ENCODE data around the gene ITPR2. TPM values are rescaled to one million over a fixed set of nuclear protein-coding genes. Genes with fewer than 3 reads are reported as not detected.

ITPR2 gene
- total RNA-seq, 1 donor from 2014 or later = 14.6 TPM

DNA sequence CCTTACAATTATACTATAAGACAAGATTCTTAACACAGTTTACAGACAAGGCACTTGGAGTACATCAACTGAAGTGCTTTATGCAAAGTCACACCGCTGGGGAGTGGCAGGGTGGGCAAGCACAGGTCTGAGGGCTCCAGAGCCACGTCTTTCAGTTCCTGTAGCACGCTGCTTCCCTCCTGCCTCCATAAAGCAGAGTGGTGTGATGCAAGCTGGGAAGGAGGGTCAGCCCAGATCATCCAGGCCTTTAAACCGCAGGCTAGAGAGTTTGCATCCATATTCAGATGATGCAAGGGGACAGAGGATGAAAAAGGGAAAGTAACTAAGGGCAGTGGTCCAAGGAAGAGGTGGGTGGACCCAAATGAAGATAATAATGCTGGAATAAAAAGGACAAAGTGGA is 132.6 kb downstream of the ITPR2 start:
- H3K27me3 ChIP-seq (ENCODE audit: control insufficient read depth in 3 of 3, insufficient read depth in 3 of 3, low read length in 3 of 3) = no peaks in the 10 kb centered on the region
- no peaks in the 10 kb centered on the region for H3K9me3 ChIP-seq (ENCODE audit: control insufficient read depth in 3 of 3, low read length in 3 of 3)
- no peak overlapping the region for H3K4me3 ChIP-seq (ENCODE audit: low read length in 3 of 3)
- H3K4me1 ChIP-seq (ENCODE audit: control insufficient read depth in 3 of 3, insufficient read depth in 3 of 3, low read length in 3 of 3) = peaks cover 0 to 8% (median 6%) of the 10 kb centered on the region in 3 donors
- no peak overlapping the region for H3K9ac ChIP-seq (ENCODE audit: low read depth in 1 of 3, low read length in 3 of 3)
- H3K27ac ChIP-seq (ENCODE audit: low read depth, low read length) = no peak overlapping the region
- H3K36me3 ChIP-seq (ENCODE audit: control insufficient read depth in 3 of 3, insufficient read depth in 3 of 3, low read length in 3 of 3) = peaks cover 0 to 3% (median 0%) of the 10 kb centered on the region in 3 donors

DNA sequence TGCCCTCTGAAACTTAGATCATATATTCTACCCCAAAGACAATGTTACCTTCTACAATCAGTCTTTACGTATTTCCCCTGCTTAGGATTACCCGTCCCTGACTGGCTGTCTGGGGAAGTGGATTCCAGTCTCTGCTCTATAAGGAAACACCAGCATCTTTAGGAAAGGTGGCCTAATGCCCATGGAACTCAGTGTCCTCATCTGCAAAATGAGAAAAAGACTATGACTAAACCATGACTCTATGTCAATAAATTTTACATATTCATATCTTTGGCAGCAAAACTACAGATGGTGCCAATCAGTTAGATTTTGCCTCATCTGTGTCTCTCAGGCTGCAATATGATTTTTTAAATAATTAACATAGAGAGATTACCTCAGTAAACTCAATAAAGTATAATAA is 133.8 kb downstream of the ITPR2 start:
- Histone ChIP-seq H3K27me3 (ENCODE audit: control insufficient read depth in 3 of 3, insufficient read depth in 3 of 3, low read length in 3 of 3) (no peaks in the 10 kb centered on the region), H3K27ac (ENCODE audit: low read depth, low read length) (no peak overlapping the region), H3K9me3 (ENCODE audit: control insufficient read depth in 3 of 3, low read length in 3 of 3) (no peaks in the 10 kb centered on the region), H3K36me3 (ENCODE audit: control insufficient read depth in 3 of 3, insufficient read depth in 3 of 3, low read length in 3 of 3) (peaks cover 0 to 3% (median 0%) of the 10 kb centered on the region in 3 donors), H3K9ac (ENCODE audit: low read depth in 1 of 3, low read length in 3 of 3) (no peak overlapping the region), H3K4me3 (ENCODE audit: low read length in 3 of 3) (no peak overlapping the region), H3K4me1 (ENCODE audit: control insufficient read depth in 3 of 3, insufficient read depth in 3 of 3, low read length in 3 of 3) (peaks cover 0 to 4% (median 3%) of the 10 kb centered on the region in 3 donors)

DNA sequence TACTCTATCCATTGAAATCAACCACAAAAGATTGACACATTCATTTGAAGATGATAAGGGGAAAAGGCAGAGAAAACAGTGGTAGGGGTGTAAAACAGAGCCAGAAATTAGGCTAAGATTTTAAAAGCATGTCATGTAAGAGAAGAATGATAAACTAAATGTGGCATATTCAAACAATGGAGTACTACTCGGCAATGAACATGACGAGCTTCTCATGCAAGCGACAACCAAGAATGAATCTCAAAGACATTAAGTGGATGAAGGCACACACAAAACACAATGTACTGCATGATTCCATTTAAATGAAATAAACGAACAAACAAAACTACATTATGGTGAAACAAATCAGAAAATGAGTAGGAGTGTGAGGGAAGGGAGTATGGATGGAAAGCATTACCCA is 134.8 kb downstream of the ITPR2 start:
- H3K4me3 ChIP-seq (ENCODE audit: low read length in 3 of 3) = no peak overlapping the region
- H3K36me3 ChIP-seq (ENCODE audit: control insufficient read depth in 3 of 3, insufficient read depth in 3 of 3, low read length in 3 of 3) = peaks cover 0 to 3% (median 0%) of the 10 kb centered on the region in 3 donors
- H3K27me3 ChIP-seq (ENCODE audit: control insufficient read depth in 3 of 3, insufficient read depth in 3 of 3, low read length in 3 of 3) = no peaks in the 10 kb centered on the region
- H3K27ac ChIP-seq (ENCODE audit: low read depth, low read length) = no peak overlapping the region
- H3K4me1 ChIP-seq (ENCODE audit: control insufficient read depth in 3 of 3, insufficient read depth in 3 of 3, low read length in 3 of 3) = no peaks in the 10 kb centered on the region
- H3K9ac ChIP-seq (ENCODE audit: low read depth in 1 of 3, low read length in 3 of 3) = no peak overlapping the region
- H3K9me3 ChIP-seq (ENCODE audit: control insufficient read depth in 3 of 3, low read length in 3 of 3) = no peaks in the 10 kb centered on the region

DNA sequence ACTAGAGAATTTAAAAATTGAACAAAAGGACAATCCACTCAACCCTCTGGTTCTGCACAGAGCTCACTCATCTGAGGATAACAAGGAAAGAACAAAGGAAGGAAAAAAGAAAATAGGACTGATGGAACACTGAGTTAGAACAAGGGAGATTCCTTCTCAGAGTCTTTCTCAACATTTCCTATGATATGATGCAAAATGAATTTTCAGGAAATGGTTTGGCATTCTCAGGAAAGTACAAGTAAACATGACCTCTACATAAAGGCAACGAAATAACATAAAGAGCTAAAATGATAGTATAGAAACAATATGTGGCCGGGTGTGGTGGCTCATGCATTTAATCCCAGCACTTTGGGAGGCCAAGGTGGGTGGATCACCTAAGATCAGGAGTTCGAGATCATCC is 135.8 kb downstream of the ITPR2 start:
- Histone ChIP-seq H3K9ac (ENCODE audit: low read depth in 1 of 3, low read length in 3 of 3) (no peak overlapping the region), H3K4me1 (ENCODE audit: control insufficient read depth in 3 of 3, insufficient read depth in 3 of 3, low read length in 3 of 3) (no peaks in the 10 kb centered on the region), H3K27ac (ENCODE audit: low read depth, low read length) (no peak overlapping the region), H3K9me3 (ENCODE audit: control insufficient read depth in 3 of 3, low read length in 3 of 3) (no peaks in the 10 kb centered on the region), H3K27me3 (ENCODE audit: control insufficient read depth in 3 of 3, insufficient read depth in 3 of 3, low read length in 3 of 3) (no peaks in the 10 kb centered on the region), H3K4me3 (ENCODE audit: low read length in 3 of 3) (no peak overlapping the region), H3K36me3 (ENCODE audit: control insufficient read depth in 3 of 3, insufficient read depth in 3 of 3, low read length in 3 of 3) (peaks cover 0 to 3% (median 0%) of the 10 kb centered on the region in 3 donors)

DNA sequence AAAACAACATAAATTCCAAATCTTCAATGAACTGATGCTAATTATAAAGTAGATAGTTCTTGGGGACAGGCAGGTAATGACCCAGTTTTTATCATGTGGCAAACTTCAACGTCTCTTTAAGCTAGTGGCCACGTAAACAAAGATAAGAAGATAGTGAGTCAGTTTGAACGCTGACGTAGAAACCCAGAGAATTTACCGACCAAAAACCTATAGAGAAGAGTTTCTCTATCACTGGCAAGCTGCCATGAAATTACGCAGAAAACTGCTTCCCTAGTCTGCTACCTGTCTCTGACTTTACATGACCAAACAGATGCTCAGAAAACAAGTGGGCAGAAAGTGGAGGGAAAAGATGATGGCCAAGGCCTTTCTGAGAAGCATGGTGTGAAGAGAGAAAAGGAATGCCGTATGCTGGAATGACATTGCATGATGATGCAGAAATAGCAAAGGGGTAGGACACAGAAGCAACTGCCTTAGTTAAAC is 136.3 kb downstream of the ITPR2 start:
- Histone ChIP-seq H3K9ac (ENCODE audit: low read depth in 1 of 3, low read length in 3 of 3) (no peak overlapping the region), H3K9me3 (ENCODE audit: control insufficient read depth in 3 of 3, low read length in 3 of 3) (no peaks in the 10 kb centered on the region), H3K27me3 (ENCODE audit: control insufficient read depth in 3 of 3, insufficient read depth in 3 of 3, low read length in 3 of 3) (no peaks in the 10 kb centered on the region), H3K36me3 (ENCODE audit: control insufficient read depth in 3 of 3, insufficient read depth in 3 of 3, low read length in 3 of 3) (peaks cover 0 to 3% (median 0%) of the 10 kb centered on the region in 3 donors), H3K27ac (ENCODE audit: low read depth, low read length) (no peak overlapping the region), H3K4me3 (ENCODE audit: low read length in 3 of 3) (no peak overlapping the region), H3K4me1 (ENCODE audit: control insufficient read depth in 3 of 3, insufficient read depth in 3 of 3, low read length in 3 of 3) (no peaks in the 10 kb centered on the region)

DNA sequence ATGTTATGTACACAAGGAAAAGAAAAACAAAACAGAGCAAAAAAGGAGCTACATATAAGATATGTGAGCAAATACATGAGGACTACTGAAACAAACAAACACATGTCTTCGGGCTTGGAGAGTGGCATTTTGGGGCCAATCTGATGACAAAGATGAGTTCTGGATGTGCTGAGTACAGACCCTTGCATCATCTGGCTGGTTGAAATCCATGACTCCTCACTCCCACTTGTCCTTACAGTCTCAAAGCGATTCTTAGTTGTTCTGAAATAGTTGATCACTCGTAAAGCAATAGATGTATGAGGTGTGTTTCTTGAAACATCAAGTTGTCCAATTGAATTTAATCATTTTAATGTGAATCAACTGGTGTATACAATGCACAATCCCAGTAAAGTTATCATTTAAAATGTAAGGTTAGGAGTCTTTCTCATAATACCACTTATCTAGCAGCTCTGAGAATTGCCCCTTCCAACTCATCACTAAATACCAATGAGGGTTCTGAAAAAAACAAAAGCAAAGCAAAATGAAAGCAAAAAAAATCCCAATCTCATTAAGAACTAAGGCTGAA is 136.9 kb downstream of the ITPR2 start:
- H3K27ac ChIP-seq (ENCODE audit: low read depth, low read length) = no peak overlapping the region

DNA sequence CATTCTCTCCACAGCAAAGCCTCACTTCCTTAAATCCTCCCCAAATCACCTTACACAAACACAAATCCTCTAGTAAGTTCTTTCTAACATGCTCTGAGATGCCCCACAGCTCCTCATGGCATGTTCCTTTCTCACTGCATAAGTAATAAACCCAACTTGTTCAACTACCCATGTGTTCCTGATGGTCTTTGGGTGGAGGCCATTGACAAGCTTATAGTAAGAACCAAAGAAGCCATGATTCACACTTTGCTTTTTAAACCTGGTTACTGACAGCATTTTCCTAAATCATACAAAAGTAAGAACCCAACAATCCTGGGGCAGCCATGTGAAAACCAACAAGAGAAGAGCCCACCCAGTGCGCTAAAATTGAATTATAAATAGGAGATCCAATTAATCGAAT is 138.6 kb downstream of the ITPR2 start:
- no peaks in the 10 kb centered on the region for H3K4me1 ChIP-seq (ENCODE audit: control insufficient read depth in 3 of 3, insufficient read depth in 3 of 3, low read length in 3 of 3)
- H3K9ac ChIP-seq (ENCODE audit: low read depth in 1 of 3, low read length in 3 of 3) = no peak overlapping the region
- no peak overlapping the region for H3K27ac ChIP-seq (ENCODE audit: low read depth, low read length)
- H3K27me3 ChIP-seq (ENCODE audit: control insufficient read depth in 3 of 3, insufficient read depth in 3 of 3, low read length in 3 of 3) = no peaks in the 10 kb centered on the region
- no peaks in the 10 kb centered on the region for H3K9me3 ChIP-seq (ENCODE audit: control insufficient read depth in 3 of 3, low read length in 3 of 3)
- no peak overlapping the region for H3K4me3 ChIP-seq (ENCODE audit: low read length in 3 of 3)
- H3K36me3 ChIP-seq (ENCODE audit: control insufficient read depth in 3 of 3, insufficient read depth in 3 of 3, low read length in 3 of 3) = peaks cover 0 to 3% (median 0%) of the 10 kb centered on the region in 3 donors

More for the DNA sequence above, 136.9 kb downstream of the ITPR2 start:
- Histone ChIP-seq H3K9me3 (ENCODE audit: control insufficient read depth in 3 of 3, low read length in 3 of 3) (no peaks in the 10 kb centered on the region), H3K27me3 (ENCODE audit: control insufficient read depth in 3 of 3, insufficient read depth in 3 of 3, low read length in 3 of 3) (no peaks in the 10 kb centered on the region), H3K36me3 (ENCODE audit: control insufficient read depth in 3 of 3, insufficient read depth in 3 of 3, low read length in 3 of 3) (peaks cover 0 to 3% (median 0%) of the 10 kb centered on the region in 3 donors), H3K9ac (ENCODE audit: low read depth in 1 of 3, low read length in 3 of 3) (no peak overlapping the region), H3K4me3 (ENCODE audit: low read length in 3 of 3) (no peak overlapping the region), H3K4me1 (ENCODE audit: control insufficient read depth in 3 of 3, insufficient read depth in 3 of 3, low read length in 3 of 3) (no peaks in the 10 kb centered on the region)

DNA sequence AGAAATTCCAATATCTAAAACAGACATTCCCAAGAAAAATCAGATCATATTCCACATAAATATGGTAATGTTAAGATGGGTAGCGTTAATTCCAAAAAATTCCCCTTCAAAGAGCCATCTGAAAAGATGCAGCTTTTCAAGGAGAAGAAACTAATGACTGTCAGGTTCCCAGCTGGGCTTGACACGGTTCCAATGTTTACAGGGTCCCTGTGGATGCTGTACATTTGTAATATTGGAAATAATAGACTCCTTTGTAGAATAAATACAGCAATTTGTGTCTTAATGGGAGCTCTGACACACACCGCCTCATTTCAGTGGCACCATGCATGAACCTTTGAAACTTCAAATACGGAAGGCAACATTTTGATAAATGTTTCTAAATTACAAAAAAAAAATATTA is 140.6 kb downstream of the ITPR2 start:
- Histone ChIP-seq H3K27ac (ENCODE audit: low read depth, low read length) (no peak overlapping the region), H3K9me3 (ENCODE audit: control insufficient read depth in 3 of 3, low read length in 3 of 3) (no peaks in the 10 kb centered on the region), H3K4me1 (ENCODE audit: control insufficient read depth in 3 of 3, insufficient read depth in 3 of 3, low read length in 3 of 3) (no peaks in the 10 kb centered on the region), H3K36me3 (ENCODE audit: control insufficient read depth in 3 of 3, insufficient read depth in 3 of 3, low read length in 3 of 3) (peaks cover 0 to 3% (median 0%) of the 10 kb centered on the region in 3 donors), H3K9ac (ENCODE audit: low read depth in 1 of 3, low read length in 3 of 3) (no peak overlapping the region), H3K4me3 (ENCODE audit: low read length in 3 of 3) (no peak overlapping the region), H3K27me3 (ENCODE audit: control insufficient read depth in 3 of 3, insufficient read depth in 3 of 3, low read length in 3 of 3) (no peaks in the 10 kb centered on the region)

DNA sequence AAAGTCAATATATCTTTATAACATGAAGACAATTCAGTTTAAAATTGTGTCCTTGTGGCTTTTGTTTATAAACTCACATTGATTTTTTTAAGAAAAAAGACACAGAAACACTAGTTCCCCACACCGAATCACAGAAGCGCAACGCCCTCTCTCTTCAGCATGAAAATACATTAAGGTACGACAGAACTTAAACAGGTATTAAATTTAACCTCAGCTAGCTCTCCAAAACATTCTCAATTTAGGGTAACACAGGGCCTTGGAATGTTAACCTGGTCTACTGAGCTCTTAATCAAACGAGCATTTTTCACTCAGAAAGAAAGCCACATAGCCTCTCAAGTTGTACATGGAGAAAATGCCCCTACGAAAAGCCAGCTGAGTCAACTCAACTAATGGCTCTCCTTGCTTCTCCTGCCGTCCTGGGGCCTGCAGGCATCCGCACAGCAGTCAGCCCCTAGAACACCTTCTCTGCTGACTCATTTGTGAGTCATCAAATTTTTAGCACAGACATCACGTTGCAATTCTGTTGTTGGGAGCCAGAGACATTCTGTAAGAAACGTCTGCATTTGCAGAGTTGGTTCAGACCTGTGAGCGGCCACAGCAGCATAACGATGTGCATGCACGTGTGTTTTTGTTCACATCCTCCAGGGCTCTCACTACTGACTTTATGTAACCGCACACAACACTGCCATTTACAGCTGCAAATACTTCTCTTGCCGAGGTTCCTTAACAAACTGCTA is 141.6 kb downstream of the ITPR2 start:
- Histone ChIP-seq H3K4me1 (ENCODE audit: control insufficient read depth in 3 of 3, insufficient read depth in 3 of 3, low read length in 3 of 3) (no peaks in the 10 kb centered on the region), H3K27ac (ENCODE audit: low read depth, low read length) (no peak overlapping the region), H3K9ac (ENCODE audit: low read depth in 1 of 3, low read length in 3 of 3) (no peak overlapping the region), H3K9me3 (ENCODE audit: control insufficient read depth in 3 of 3, low read length in 3 of 3) (no peaks in the 10 kb centered on the region), H3K27me3 (ENCODE audit: control insufficient read depth in 3 of 3, insufficient read depth in 3 of 3, low read length in 3 of 3) (no peaks in the 10 kb centered on the region), H3K36me3 (ENCODE audit: control insufficient read depth in 3 of 3, insufficient read depth in 3 of 3, low read length in 3 of 3) (peaks cover 0 to 4% (median 0%) of the 10 kb centered on the region in 3 donors), H3K4me3 (ENCODE audit: low read length in 3 of 3) (no peak overlapping the region)

DNA sequence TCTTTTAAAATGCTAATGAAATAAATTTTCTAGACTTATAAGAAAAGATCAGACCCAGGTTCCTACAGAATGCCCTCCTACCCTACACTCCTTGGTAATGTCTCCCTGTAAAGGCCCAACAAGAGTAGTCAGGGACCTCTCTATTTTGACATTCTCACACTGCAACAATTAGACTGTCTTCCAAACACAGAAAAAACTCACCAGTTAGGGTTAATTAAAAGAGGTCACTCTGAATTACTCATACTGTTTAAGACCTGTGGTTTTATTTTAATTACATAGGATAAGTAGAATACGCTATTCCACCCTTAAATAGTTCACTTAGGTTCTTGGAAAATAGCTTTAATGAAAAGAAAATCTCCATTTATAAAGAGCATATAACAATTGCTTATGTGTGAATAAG is 142.4 kb downstream of the ITPR2 start:
- Histone ChIP-seq H3K4me1 (ENCODE audit: control insufficient read depth in 3 of 3, insufficient read depth in 3 of 3, low read length in 3 of 3) (no peaks in the 10 kb centered on the region), H3K9me3 (ENCODE audit: control insufficient read depth in 3 of 3, low read length in 3 of 3) (no peaks in the 10 kb centered on the region), H3K36me3 (ENCODE audit: control insufficient read depth in 3 of 3, insufficient read depth in 3 of 3, low read length in 3 of 3) (peaks cover 0 to 4% (median 0%) of the 10 kb centered on the region in 3 donors), H3K4me3 (ENCODE audit: low read length in 3 of 3) (no peak overlapping the region), H3K9ac (ENCODE audit: low read depth in 1 of 3, low read length in 3 of 3) (no peak overlapping the region), H3K27ac (ENCODE audit: low read depth, low read length) (no peak overlapping the region), H3K27me3 (ENCODE audit: control insufficient read depth in 3 of 3, insufficient read depth in 3 of 3, low read length in 3 of 3) (no peaks in the 10 kb centered on the region)

Data from skeletal muscle tissue (tissue), 4 donors.